Measurements from ENCODE around the gene CHRFAM7A.
"Not testable (repeated sequence)": the region's sequence is repeated elsewhere in the genome, so short reads cannot be mapped to it uniquely, and the experiment has no call there.

Gene CHRFAM7A

DNA sequence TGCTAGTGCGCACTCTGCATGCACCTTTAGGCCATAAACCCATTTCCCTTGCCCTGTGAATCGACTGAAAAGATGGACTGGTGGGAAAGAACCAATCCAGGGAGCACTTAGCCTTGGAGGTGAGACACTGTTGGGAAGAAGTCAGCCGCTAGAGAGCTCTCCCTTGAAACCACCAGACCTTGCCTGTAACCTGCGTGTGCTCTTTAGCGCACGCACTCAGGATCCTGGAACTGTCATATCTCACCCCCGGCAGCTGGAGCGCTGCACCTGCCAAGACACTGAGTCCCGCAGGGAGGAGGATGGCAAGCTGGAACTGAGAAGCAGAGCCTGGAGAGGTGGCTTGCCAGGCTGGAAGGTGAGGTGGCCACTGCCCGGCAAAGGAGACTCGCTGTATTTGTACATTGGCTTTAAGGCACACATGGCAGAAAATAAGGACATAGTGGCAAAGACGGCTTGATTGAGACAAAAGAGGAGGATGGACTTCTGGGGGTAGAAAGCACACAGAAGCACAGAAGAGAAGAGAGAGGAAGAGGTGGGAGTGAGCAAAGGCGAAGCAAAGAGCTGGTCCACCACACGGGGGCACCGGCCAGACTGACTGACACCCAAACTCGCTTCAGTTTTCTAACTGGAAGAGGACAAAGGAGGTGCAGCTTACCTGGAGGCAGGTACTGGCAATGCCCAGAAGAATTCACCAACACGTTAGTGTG lies 16.8 kb downstream of the CHRFAM7A start:
- not testable (repeated sequence) for H3K36me3 ChIP-seq (ENCODE audit: control insufficient read depth in 1 of 2, insufficient read depth in 2 of 2, low read length in 2 of 2); H3K9me3 ChIP-seq (ENCODE audit: control insufficient read depth in 1 of 2, low read length in 2 of 2); H3K27me3 ChIP-seq (ENCODE audit: control insufficient read depth in 1 of 2, insufficient read depth in 2 of 2, low read length in 2 of 2); H3K4me3 ChIP-seq (ENCODE audit: low read depth in 1 of 2, low read length in 2 of 2); H3K9ac ChIP-seq (ENCODE audit: low read depth in 1 of 2, low read length in 2 of 2); H3K27ac ChIP-seq (ENCODE audit: low read depth, low read length); H3K4me1 ChIP-seq (ENCODE audit: control insufficient read depth in 1 of 2, insufficient read depth in 2 of 2, low read length in 2 of 2)

DNA sequence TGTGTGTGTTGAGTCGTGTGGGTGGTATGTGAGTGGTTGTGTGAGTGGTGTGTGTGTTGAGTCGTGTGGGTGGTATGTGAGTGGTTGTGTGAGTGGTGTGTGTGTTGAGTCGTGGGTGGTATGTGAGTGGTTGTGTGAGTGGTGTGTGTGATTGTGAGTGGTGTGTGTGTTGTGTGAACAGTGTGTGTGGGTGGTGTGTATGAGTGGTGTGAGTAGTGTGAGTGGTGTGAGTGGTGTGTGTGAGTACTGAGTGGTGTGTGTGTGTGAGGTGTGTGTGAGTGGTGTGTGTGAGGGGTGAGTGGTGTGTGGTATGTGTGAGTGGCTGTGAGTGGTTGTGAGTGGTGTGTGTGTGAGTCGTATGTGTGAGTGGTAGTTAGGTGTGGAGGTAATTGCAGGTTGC lies 17.5 kb downstream of the CHRFAM7A start:
- not testable (repeated sequence) for H3K27me3 ChIP-seq (ENCODE audit: control insufficient read depth in 1 of 2, insufficient read depth in 2 of 2, low read length in 2 of 2); H3K9me3 ChIP-seq (ENCODE audit: control insufficient read depth in 1 of 2, low read length in 2 of 2)

DNA sequence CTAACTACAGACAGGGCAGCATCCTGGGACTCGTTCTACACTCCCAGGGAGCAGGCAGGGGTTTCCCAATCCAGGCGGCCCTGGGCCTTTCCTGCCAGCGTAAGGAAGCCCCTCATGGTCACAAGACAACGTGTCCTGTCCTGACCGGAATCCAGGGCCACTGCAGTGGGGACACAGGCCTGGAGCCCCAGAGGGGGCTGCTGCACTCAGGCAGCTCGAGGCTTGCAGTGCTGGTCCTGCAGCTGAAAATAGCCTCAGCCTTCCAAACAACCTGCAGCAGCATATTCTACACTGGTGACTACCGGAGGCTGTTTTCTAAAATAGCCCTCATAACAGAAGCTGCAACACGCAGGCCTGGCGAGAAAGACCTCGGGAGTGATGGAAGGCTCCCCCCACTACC lies 18.5 kb downstream of the CHRFAM7A start:
- not testable (repeated sequence) for H3K9me3 ChIP-seq (ENCODE audit: control insufficient read depth in 1 of 2, low read length in 2 of 2); H3K4me3 ChIP-seq (ENCODE audit: low read depth in 1 of 2, low read length in 2 of 2); H3K36me3 ChIP-seq (ENCODE audit: control insufficient read depth in 1 of 2, insufficient read depth in 2 of 2, low read length in 2 of 2); H3K27me3 ChIP-seq (ENCODE audit: control insufficient read depth in 1 of 2, insufficient read depth in 2 of 2, low read length in 2 of 2); H3K9ac ChIP-seq (ENCODE audit: low read depth in 1 of 2, low read length in 2 of 2); H3K4me1 ChIP-seq (ENCODE audit: control insufficient read depth in 1 of 2, insufficient read depth in 2 of 2, low read length in 2 of 2); H3K27ac ChIP-seq (ENCODE audit: low read depth, low read length)

More for the DNA sequence above, 17.5 kb downstream of the CHRFAM7A start:
- H3K4me3 ChIP-seq (ENCODE audit: low read depth in 1 of 2, low read length in 2 of 2); H3K27ac ChIP-seq (ENCODE audit: low read depth, low read length); H3K4me1 ChIP-seq (ENCODE audit: control insufficient read depth in 1 of 2, insufficient read depth in 2 of 2, low read length in 2 of 2); H3K9ac ChIP-seq (ENCODE audit: low read depth in 1 of 2, low read length in 2 of 2); H3K36me3 ChIP-seq (ENCODE audit: control insufficient read depth in 1 of 2, insufficient read depth in 2 of 2, low read length in 2 of 2): not testable (repeated sequence)

DNA sequence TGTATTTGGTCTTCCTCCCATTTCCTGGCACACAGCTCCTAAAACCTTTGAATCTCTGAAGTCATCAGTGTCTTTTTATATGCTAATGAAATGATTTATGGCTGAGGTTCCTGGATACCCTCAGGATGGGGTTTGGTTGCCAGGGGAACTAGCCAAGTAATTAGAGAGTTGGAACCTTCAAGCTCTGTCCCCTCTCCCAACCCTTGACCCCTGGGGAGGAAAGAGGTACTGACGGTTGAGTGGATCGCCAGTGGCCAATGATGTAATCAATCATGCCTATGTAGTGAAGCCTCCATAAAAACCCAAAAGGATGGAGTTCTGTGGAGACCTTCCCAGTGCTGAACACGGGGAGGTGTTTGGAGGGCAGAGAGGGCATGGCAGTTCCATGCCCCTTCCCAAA lies 25.1 kb downstream of the CHRFAM7A start:
- H3K4me1 ChIP-seq (ENCODE audit: control insufficient read depth in 1 of 2, insufficient read depth in 2 of 2, low read length in 2 of 2); H3K9ac ChIP-seq (ENCODE audit: low read depth in 1 of 2, low read length in 2 of 2); H3K36me3 ChIP-seq (ENCODE audit: control insufficient read depth in 1 of 2, insufficient read depth in 2 of 2, low read length in 2 of 2); H3K9me3 ChIP-seq (ENCODE audit: control insufficient read depth in 1 of 2, low read length in 2 of 2); H3K27ac ChIP-seq (ENCODE audit: low read depth, low read length); H3K27me3 ChIP-seq (ENCODE audit: control insufficient read depth in 1 of 2, insufficient read depth in 2 of 2, low read length in 2 of 2); H3K4me3 ChIP-seq (ENCODE audit: low read depth in 1 of 2, low read length in 2 of 2): not testable (repeated sequence)

DNA sequence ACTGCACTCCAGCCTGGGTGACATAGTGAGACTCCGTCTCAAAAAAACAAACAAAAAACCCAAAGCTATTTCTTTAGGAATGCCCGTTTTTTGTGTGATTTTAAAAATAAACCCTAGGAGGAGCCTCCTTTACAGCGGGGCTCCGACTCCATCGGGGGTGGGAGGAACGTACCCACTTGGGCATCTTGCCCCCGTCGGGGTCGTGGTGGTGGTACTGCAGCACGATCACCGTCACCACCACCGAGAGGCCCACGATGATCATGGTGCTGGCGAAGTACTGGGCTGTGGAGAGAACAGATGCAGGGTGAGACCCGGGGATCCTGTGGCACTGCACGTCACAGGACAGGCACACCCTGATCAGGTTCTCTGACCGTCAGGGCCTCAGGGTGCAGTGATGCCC lies 26.1 kb downstream of the CHRFAM7A start:
- H3K4me1 ChIP-seq (ENCODE audit: control insufficient read depth in 1 of 2, insufficient read depth in 2 of 2, low read length in 2 of 2); H3K27me3 ChIP-seq (ENCODE audit: control insufficient read depth in 1 of 2, insufficient read depth in 2 of 2, low read length in 2 of 2); H3K9ac ChIP-seq (ENCODE audit: low read depth in 1 of 2, low read length in 2 of 2); H3K36me3 ChIP-seq (ENCODE audit: control insufficient read depth in 1 of 2, insufficient read depth in 2 of 2, low read length in 2 of 2); H3K4me3 ChIP-seq (ENCODE audit: low read depth in 1 of 2, low read length in 2 of 2); H3K27ac ChIP-seq (ENCODE audit: low read depth, low read length); H3K9me3 ChIP-seq (ENCODE audit: control insufficient read depth in 1 of 2, low read length in 2 of 2): not testable (repeated sequence)

DNA sequence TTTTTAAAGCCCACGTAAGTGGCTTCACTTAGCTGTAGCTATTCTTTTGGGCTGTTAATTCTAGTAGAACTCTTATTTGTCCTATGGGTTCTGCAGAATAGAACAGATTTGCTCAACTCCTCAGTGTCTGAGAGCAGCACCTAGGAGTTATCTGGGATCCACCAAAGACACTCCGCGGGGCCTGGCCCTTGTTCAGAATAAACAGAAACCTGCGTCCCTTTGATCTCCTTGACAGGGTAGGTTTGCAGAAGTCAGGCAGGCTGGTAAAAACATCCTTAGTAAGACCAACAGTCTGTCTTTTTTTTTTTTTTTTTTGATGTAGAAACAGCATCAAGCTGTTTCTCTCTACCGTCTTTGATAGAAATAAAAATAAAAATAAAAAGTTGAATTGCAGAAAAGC lies 31.9 kb downstream of the CHRFAM7A start:
- not testable (repeated sequence) for H3K9me3 ChIP-seq (ENCODE audit: control insufficient read depth in 1 of 2, low read length in 2 of 2); H3K27ac ChIP-seq (ENCODE audit: low read depth, low read length); H3K27me3 ChIP-seq (ENCODE audit: control insufficient read depth in 1 of 2, insufficient read depth in 2 of 2, low read length in 2 of 2); H3K9ac ChIP-seq (ENCODE audit: low read depth in 1 of 2, low read length in 2 of 2); H3K4me3 ChIP-seq (ENCODE audit: low read depth in 1 of 2, low read length in 2 of 2); H3K36me3 ChIP-seq (ENCODE audit: control insufficient read depth in 1 of 2, insufficient read depth in 2 of 2, low read length in 2 of 2); H3K4me1 ChIP-seq (ENCODE audit: control insufficient read depth in 1 of 2, insufficient read depth in 2 of 2, low read length in 2 of 2)

DNA sequence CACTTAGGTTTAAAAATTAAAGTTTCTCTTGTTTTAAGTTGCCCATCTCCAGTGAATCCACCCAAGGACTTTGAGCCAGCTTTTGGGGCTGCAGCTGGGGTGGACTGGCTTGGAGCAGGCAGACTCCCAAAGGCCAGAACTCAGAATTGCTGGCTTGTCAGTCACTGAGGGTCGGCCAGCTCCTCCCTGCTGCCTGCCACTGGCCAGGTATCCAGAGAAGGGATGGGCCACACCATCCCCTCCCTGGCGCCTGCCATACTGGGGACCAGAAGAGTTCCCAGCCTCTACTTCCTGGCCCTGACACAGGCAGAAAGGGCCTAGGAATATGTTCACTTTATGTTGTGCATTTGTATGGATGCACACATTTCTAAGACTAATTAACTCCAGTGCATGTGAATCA lies 32.4 kb downstream of the CHRFAM7A start:
- not testable (repeated sequence) for H3K27ac ChIP-seq (ENCODE audit: low read depth, low read length); H3K9me3 ChIP-seq (ENCODE audit: control insufficient read depth in 1 of 2, low read length in 2 of 2); H3K36me3 ChIP-seq (ENCODE audit: control insufficient read depth in 1 of 2, insufficient read depth in 2 of 2, low read length in 2 of 2); H3K27me3 ChIP-seq (ENCODE audit: control insufficient read depth in 1 of 2, insufficient read depth in 2 of 2, low read length in 2 of 2); H3K4me1 ChIP-seq (ENCODE audit: control insufficient read depth in 1 of 2, insufficient read depth in 2 of 2, low read length in 2 of 2); H3K4me3 ChIP-seq (ENCODE audit: low read depth in 1 of 2, low read length in 2 of 2); H3K9ac ChIP-seq (ENCODE audit: low read depth in 1 of 2, low read length in 2 of 2)

DNA sequence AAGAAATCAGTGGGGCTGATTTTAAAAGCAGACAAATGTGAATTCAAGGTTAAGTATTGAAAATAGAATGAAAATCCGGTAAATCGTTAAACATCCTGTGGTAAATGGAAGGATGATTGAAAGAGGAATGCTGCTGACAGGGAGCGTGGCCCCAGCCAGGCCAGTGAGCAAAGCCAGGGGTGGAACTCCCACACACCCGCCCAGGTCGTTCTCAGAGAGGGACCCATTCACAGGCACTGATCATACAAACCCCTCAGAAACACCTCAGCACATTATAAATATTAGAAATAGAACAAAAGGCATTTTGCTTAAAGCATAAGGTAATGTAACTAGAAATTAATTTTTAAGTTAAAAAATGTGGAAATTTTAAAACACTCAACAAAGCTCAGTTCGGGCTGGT lies 38.3 kb downstream of the CHRFAM7A start:
- H3K27ac ChIP-seq (ENCODE audit: low read depth, low read length); H3K4me1 ChIP-seq (ENCODE audit: control insufficient read depth in 1 of 2, insufficient read depth in 2 of 2, low read length in 2 of 2); H3K36me3 ChIP-seq (ENCODE audit: control insufficient read depth in 1 of 2, insufficient read depth in 2 of 2, low read length in 2 of 2); H3K4me3 ChIP-seq (ENCODE audit: low read depth in 1 of 2, low read length in 2 of 2); H3K9me3 ChIP-seq (ENCODE audit: control insufficient read depth in 1 of 2, low read length in 2 of 2); H3K27me3 ChIP-seq (ENCODE audit: control insufficient read depth in 1 of 2, insufficient read depth in 2 of 2, low read length in 2 of 2); H3K9ac ChIP-seq (ENCODE audit: low read depth in 1 of 2, low read length in 2 of 2): not testable (repeated sequence)

DNA sequence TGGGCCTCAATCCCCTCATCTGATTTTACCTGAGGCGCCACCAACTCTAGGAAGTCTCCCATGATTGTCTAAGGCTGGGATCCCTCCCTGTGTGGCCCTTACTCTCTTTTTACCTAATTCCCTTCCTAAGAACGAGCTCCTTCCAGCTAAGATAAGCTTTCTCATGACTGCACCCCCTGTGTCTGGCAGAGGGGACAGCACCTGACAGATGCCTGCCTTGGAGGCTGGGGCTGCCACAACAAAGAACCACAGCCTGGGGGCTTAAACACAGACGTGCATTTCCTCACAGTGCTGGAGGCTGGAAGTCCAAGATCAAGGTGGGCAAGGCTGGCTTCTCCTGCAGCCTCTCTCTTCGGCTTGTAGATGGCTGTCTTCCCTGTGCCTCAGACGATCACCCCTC lies 43.5 kb downstream of the CHRFAM7A start:
- H3K9ac ChIP-seq (ENCODE audit: low read depth in 1 of 2, low read length in 2 of 2); H3K4me1 ChIP-seq (ENCODE audit: control insufficient read depth in 1 of 2, insufficient read depth in 2 of 2, low read length in 2 of 2); H3K36me3 ChIP-seq (ENCODE audit: control insufficient read depth in 1 of 2, insufficient read depth in 2 of 2, low read length in 2 of 2); H3K27ac ChIP-seq (ENCODE audit: low read depth, low read length); H3K9me3 ChIP-seq (ENCODE audit: control insufficient read depth in 1 of 2, low read length in 2 of 2); H3K4me3 ChIP-seq (ENCODE audit: low read depth in 1 of 2, low read length in 2 of 2); H3K27me3 ChIP-seq (ENCODE audit: control insufficient read depth in 1 of 2, insufficient read depth in 2 of 2, low read length in 2 of 2): not testable (repeated sequence)

DNA sequence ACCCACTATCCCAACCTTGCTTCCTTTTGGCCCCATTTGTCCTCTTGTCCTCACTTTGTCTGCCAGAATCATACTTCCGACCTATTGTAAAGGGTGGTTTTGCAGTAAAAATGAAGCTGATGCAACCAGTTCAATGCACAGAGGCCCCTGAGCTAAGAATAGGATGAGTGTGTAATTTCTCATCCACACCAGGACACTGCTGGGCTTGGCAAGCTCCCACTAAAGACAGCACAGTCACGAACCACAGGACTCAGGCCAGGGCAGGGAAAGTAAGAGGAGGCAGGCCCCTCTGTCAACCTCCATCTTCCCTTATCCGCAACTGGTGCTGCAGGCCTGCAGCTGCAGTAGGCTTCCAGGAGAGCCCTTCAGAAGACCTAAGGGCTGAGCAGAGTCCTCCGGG lies 56.8 kb downstream of the CHRFAM7A start:
- H3K27me3 ChIP-seq (ENCODE audit: control insufficient read depth in 1 of 2, insufficient read depth in 2 of 2, low read length in 2 of 2); H3K27ac ChIP-seq (ENCODE audit: low read depth, low read length); H3K9ac ChIP-seq (ENCODE audit: low read depth in 1 of 2, low read length in 2 of 2); H3K9me3 ChIP-seq (ENCODE audit: control insufficient read depth in 1 of 2, low read length in 2 of 2); H3K4me1 ChIP-seq (ENCODE audit: control insufficient read depth in 1 of 2, insufficient read depth in 2 of 2, low read length in 2 of 2); H3K36me3 ChIP-seq (ENCODE audit: control insufficient read depth in 1 of 2, insufficient read depth in 2 of 2, low read length in 2 of 2); H3K4me3 ChIP-seq (ENCODE audit: low read depth in 1 of 2, low read length in 2 of 2): not testable (repeated sequence)

DNA sequence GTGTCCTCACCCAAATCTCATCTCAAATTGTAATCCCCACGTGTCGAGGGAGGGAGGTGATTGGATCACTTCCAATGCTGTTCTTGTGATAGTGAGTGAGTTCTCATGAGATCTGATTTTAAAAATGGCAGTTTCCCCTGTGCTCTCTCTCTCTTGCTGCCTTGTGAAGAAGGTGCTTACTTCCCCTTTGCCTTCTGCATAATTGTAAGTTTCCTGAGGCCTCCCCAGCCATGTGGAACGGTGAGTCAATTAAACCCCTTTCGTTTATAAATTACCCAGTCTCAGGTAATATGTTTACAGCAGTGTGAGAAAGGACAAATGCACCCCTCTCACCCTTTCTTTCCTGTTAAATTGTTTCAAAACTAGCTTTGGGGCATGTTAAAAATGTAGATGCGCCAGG lies 59.2 kb downstream of the CHRFAM7A start:
- not testable (repeated sequence) for H3K9ac ChIP-seq (ENCODE audit: low read depth in 1 of 2, low read length in 2 of 2); H3K9me3 ChIP-seq (ENCODE audit: control insufficient read depth in 1 of 2, low read length in 2 of 2); H3K27ac ChIP-seq (ENCODE audit: low read depth, low read length); H3K4me3 ChIP-seq (ENCODE audit: low read depth in 1 of 2, low read length in 2 of 2); H3K27me3 ChIP-seq (ENCODE audit: control insufficient read depth in 1 of 2, insufficient read depth in 2 of 2, low read length in 2 of 2); H3K36me3 ChIP-seq (ENCODE audit: control insufficient read depth in 1 of 2, insufficient read depth in 2 of 2, low read length in 2 of 2); H3K4me1 ChIP-seq (ENCODE audit: control insufficient read depth in 1 of 2, insufficient read depth in 2 of 2, low read length in 2 of 2)
